Right lobe of liver (tissue), 4 donors: Measurements from ENCODE around the gene BCDIN3D.

Source experiments
- POLR2A ChIP-seq: fragments of 450-650 bp; IDR thresholded peaks from one replicate; pipeline ENCODE4 v1.6.1; 2017; ENCODE audit warnings: antibody characterized with exemption, mild to moderate bottlenecking
- TF ChIP-seq, protein P1 (sequence below), 4 donors: fragments of 200-600 bp in 3 of 4; fragments of 450-650 bp in 1 of 4; IDR thresholded peaks; one replicate each; pipeline versions ENCODE4 v1.5.1 to v1.8.0; 2016 to 2022; ENCODE audit warnings: antibody characterized with exemption in 4 of 4, mild to moderate bottlenecking in 2 of 4
- donor health status: DM: no; HTN: no; CAD: no.
- donor health status: DM: no; HTN: no; CAD: no.
- donor health status: DM: no; HTN: yes; CAD: no.

DNA sequence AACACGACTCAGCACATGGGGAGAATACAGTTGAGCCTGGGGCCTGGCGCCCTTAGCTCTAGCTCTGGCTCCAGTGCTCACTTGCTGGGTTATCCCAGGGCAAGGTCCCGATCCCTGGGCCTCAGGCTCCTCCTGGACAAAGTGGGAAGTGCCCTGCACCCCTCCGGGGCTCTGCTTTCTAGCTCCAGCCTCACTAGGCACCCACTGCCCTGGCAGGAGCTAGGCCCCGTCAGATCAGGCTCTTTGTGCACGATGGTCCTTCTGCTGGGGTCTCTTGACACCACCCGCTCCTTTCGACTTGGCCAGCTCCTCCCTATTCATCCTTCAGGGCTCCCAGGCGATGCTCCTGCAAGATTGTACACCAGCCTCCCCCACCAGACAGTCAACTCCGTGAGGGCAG lies 38.1 kb downstream of the BCDIN3D start:
- TF ChIP-seq POLR2A, result no peak
- TF ChIP-seq, protein P1, sequence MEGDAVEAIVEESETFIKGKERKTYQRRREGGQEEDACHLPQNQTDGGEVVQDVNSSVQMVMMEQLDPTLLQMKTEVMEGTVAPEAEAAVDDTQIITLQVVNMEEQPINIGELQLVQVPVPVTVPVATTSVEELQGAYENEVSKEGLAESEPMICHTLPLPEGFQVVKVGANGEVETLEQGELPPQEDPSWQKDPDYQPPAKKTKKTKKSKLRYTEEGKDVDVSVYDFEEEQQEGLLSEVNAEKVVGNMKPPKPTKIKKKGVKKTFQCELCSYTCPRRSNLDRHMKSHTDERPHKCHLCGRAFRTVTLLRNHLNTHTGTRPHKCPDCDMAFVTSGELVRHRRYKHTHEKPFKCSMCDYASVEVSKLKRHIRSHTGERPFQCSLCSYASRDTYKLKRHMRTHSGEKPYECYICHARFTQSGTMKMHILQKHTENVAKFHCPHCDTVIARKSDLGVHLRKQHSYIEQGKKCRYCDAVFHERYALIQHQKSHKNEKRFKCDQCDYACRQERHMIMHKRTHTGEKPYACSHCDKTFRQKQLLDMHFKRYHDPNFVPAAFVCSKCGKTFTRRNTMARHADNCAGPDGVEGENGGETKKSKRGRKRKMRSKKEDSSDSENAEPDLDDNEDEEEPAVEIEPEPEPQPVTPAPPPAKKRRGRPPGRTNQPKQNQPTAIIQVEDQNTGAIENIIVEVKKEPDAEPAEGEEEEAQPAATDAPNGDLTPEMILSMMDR (IDR thresholded peaks at IDR 0.05), result no peak
